GM19463 (cell line): ENCODE data around the gene LCE1A.

Source experiments
- ATAC-seq: cut with Tn5 transposase; IDR thresholded peaks from one replicate; pipeline ENCODE4 v1.9.1; 2021; ENCODE audit warnings: mild to moderate bottlenecking, moderate library complexity; ENCODE audit not compliant: unreplicated experiment

LCE1A gene

GRCh38 chr1:152869808-152870419 is 42.6 kb downstream of the LCE1A start:
- ATAC-seq, result no peak

- ATAC-seq, result no peak
Observed at GRCh38 chr1:152870831-152871730, 43.8 kb downstream of the LCE1A start.

GRCh38 chr1:152871731-152872126 is 44.5 kb downstream of the LCE1A start:
- no peak for ATAC-seq

GRCh38 chr1:152873495-152873894 is 46.2 kb downstream of the LCE1A start:
- no peak for ATAC-seq

- ATAC-seq, result no peak
Observed at GRCh38 chr1:152876827-152877226, 49.6 kb downstream of the LCE1A start.
